Effector memory CD4-positive, alpha-beta T cell (primary cell): ENCODE results near the gene RALGPS1.

ENCODE experiments used
- DNase-seq, 3 donors: peaks; one replicate each; pipeline ENCODE4 v3.0.0-alpha.2; 2020
- H3K27ac ChIP-seq: 2 replicates; pipeline ENCODE4 v1.7.0; 2013; ENCODE audit warnings: mild to moderate bottlenecking, low read length, moderate library complexity; ENCODE audit not compliant: insufficient read depth, poor library complexity, severe bottlenecking
- H3K27me3 ChIP-seq: replicated peaks from 2 replicates; pipeline ENCODE4 v1.7.0; 2013; ENCODE audit warnings: mild to moderate bottlenecking, low read length; ENCODE audit not compliant: insufficient read depth, control insufficient read depth, poor library complexity, severe bottlenecking
- H3K36me3 ChIP-seq: 2 replicates; pipeline ENCODE4 v1.7.0; 2013; ENCODE audit warnings: mild to moderate bottlenecking, low read length, moderate library complexity; ENCODE audit not compliant: control insufficient read depth, insufficient read depth
- H3K4me1 ChIP-seq: 2 replicates; pipeline ENCODE4 v1.7.0; 2013; ENCODE audit warnings: low read length, mild to moderate bottlenecking; ENCODE audit not compliant: control insufficient read depth, insufficient read depth, poor library complexity, severe bottlenecking
- H3K4me3 ChIP-seq: 2 replicates; pipeline ENCODE4 v1.7.0; 2013; ENCODE audit warnings: low read length, low read depth, mild to moderate bottlenecking; ENCODE audit not compliant: insufficient read depth, poor library complexity, severe bottlenecking
- H3K9me3 ChIP-seq: 2 replicates; pipeline ENCODE4 v1.7.0; 2013; ENCODE audit warnings: mild to moderate bottlenecking, low read length, moderate library complexity; ENCODE audit not compliant: control insufficient read depth

Gene RALGPS1

DNA sequence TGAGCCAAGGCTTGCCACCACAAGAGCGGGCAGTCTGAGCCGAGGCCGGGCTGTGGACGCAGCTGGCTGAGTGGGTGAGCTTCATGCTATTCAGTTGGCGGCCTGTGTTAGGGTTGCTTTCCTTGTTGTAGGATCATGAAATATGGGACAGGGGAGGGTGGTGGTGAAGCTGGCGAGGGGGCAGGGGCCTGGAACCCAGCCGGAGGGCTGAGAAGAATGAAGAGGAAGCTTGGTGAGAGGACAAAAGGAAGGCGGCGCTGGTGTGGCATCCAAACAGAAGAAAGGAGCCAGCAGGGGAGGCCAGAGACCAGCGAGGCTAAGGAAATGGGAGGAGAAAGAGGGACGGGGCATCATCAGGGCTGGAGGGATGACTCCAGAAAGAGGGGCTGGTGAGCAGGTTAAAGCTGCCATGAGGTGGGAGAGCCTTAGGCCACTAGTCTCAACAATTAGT lies 18.3 kb downstream of the RALGPS1 start:
- Histone ChIP-seq H3K27me3 (no peaks in the 10 kb centered on the region), H3K27ac (no peak overlapping the region), H3K4me3 (no peak overlapping the region), H3K36me3 (no peaks in the 10 kb centered on the region), H3K4me1 (no peaks in the 10 kb centered on the region), H3K9me3 (no peaks in the 10 kb centered on the region)
- DNase-seq: no peak

DNA sequence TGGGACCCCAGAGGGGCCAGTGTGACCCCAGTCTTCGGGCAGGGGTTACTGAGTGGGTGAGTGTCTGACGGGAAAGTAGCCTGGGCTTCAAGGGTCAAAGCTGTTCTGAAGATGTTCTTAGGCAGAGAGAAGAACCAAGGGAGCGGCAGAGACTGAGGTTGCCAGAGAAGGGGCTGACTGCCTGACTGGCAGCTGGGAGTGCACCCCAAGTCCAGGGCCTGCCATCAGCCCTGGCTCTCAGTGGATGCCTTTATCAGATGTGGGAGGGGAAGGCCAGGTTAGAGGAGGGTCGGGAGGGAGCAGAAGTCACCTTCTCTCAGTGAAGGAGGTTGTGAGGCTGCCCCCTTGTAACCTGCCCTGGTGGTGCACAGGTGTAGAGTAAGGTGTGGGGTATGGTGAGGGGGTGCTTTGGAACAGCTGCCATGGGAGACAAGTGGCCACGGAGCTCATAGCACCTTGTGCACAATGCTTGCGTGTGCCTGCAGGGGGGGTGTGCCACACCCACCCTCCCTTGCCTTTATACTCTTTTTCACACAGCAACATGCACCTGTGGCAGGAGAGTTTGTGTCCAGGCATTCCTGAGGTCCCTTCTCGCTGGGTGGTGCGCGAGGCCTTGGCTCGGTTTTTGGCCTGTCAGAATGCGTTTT lies 18.9 kb downstream of the RALGPS1 start:
- Histone ChIP-seq H3K36me3 (no peaks in the 10 kb centered on the region), H3K27ac (no peak overlapping the region), H3K4me1 (no peaks in the 10 kb centered on the region), H3K9me3 (no peaks in the 10 kb centered on the region), H3K4me3 (no peak overlapping the region), H3K27me3 (no peaks in the 10 kb centered on the region)
- DNase-seq: no peak

DNA sequence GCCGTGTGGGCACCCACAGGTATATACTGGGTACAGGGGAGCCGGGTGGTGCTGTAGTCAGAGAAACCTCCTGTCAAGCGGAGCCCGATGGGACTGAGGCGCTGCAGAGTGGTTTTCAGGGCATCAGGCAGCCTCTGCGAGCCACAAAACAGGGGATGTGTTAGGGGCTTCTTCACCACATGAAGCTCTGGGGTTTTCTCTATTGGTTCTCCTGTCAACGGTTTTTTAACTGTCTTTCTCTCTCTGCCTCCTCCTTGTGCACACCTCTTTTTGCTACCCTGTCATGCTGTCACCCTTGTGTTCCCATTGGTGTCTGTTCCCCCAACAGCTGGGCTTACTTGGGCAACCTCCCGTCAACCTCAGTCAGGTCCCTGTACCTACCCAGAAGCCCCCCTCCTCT lies 19.9 kb downstream of the RALGPS1 start:
- Histone ChIP-seq H3K27me3 (no peaks in the 10 kb centered on the region), H3K4me1 (no peaks in the 10 kb centered on the region), H3K36me3 (no peaks in the 10 kb centered on the region), H3K4me3 (no peak overlapping the region), H3K27ac (no peak overlapping the region), H3K9me3 (no peaks in the 10 kb centered on the region)
- no peak for DNase-seq

DNA sequence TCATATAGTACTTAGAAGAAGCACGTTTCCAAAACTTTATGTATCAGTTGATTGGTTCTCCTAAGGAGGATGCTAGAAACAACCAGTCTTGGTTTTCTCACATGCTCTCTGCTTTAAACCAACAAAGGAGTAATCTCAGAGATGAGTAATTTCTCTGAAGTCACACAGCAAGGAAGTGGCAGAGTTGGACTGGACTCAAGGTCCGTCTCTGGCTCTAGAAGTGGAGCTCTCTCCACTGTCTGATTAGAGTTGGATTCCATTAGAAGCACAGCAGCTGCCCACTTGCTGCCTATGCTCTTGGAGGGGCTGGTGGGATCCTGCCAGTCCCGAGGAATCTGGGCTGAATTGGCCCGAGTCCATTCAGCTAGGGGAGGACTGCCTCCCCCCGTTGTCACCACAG lies 21.0 kb downstream of the RALGPS1 start:
- H3K27ac ChIP-seq: no peak overlapping the region
- no peak overlapping the region for H3K4me3 ChIP-seq
- H3K36me3 ChIP-seq: no peaks in the 10 kb centered on the region
- no peak for DNase-seq
- no peaks in the 10 kb centered on the region for H3K27me3 ChIP-seq
- peaks cover under 1% of the 10 kb centered on the region for H3K4me1 ChIP-seq
- no peaks in the 10 kb centered on the region for H3K9me3 ChIP-seq

DNA sequence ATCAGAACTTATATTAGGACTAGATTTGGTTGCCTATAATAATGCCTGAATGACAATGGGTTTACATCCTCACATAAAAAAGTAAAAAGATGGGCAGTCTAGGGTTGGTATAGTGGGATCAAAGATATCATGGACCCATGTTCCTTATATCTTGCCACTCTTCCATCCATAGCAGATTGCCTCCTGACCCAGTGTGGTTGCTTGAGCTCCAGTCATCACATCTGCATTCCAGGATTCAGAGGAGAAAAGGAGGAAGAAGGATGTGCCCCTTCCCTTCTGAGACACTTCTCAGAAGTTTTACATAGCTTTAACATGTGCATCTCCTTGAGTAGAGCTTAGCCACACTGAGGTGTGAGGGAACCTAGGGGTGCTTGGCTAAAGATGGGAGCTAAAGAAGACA lies 22.9 kb downstream of the RALGPS1 start:
- DNase-seq: no peak
- Histone ChIP-seq H3K36me3 (no peaks in the 10 kb centered on the region), H3K9me3 (no peaks in the 10 kb centered on the region), H3K4me3 (no peak overlapping the region), H3K27me3 (no peaks in the 10 kb centered on the region), H3K27ac (no peak overlapping the region), H3K4me1 (peaks cover 3% of the 10 kb centered on the region)

DNA sequence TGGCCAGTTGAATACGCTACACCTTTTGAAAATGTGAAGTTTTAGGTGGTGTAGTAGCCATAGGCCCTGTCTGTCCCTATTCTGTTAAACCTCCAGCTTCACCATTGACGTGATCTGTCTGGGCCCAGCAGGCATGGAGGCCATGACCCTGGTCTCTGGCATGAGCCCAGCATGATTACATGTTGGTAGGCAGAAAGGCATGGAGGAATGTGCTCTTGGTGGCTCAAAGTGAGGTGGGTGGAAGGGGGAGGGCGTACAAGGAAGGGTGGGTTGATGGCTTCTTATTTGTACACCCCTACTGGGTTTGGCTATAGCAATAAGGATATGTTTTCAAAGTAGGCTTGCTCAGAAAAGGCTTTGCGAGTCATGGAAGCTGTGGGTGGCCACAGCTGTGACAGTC lies 23.7 kb downstream of the RALGPS1 start:
- DNase-seq: no peak
- Histone ChIP-seq H3K9me3 (no peaks in the 10 kb centered on the region), H3K4me3 (no peak overlapping the region), H3K36me3 (no peaks in the 10 kb centered on the region), H3K4me1 (peaks cover 3% of the 10 kb centered on the region), H3K27me3 (no peaks in the 10 kb centered on the region), H3K27ac (no peak overlapping the region)

DNA sequence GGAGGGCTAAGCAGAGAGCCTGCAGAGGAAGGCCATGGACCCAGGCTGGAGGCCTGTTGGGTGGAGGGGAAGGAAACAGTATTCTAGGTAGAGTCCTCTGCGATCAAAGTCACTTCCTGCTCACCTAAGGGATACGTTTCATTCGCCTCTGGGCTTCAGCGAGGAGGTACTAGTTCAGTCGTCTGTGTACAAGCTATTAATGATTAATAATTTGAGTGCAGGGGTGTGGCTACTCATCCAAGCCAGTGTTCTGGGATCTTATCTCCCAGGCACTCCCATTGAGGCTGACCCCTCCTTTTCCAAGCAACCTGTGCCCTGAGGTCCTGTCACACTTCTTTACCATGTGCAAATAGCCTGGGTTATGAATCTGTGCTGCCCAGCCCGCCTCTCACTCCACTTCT lies 25.2 kb downstream of the RALGPS1 start:
- DNase-seq: no peak
- H3K9me3 ChIP-seq: no peaks in the 10 kb centered on the region
- peaks cover 3% of the 10 kb centered on the region for H3K4me1 ChIP-seq
- no peak overlapping the region for H3K4me3 ChIP-seq
- no peak overlapping the region for H3K27ac ChIP-seq
- no peaks in the 10 kb centered on the region for H3K36me3 ChIP-seq
- no peaks in the 10 kb centered on the region for H3K27me3 ChIP-seq

DNA sequence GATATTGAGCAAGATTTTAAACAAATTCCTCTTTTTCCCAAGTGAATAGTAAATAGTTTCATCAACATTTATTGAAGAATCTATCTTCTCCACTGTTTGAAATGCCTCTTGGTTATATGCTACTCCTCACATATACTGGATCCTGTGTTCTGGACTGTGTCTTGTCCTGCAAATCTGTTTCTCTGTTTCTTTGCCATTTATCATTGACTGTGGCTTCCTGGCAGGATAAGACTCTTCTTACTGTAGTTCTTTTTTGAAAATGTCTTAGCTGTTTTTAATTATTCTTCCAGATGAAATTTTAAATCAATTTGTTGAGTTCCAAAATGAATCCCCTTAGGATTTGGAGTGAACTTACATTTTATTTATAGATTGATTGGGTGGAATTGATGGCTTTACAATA lies 27.8 kb downstream of the RALGPS1 start:
- no peak for DNase-seq
- Histone ChIP-seq H3K4me3 (no peak overlapping the region), H3K9me3 (no peaks in the 10 kb centered on the region), H3K27ac (no peak overlapping the region), H3K4me1 (peaks cover 3% of the 10 kb centered on the region), H3K27me3 (no peaks in the 10 kb centered on the region), H3K36me3 (no peaks in the 10 kb centered on the region)

DNA sequence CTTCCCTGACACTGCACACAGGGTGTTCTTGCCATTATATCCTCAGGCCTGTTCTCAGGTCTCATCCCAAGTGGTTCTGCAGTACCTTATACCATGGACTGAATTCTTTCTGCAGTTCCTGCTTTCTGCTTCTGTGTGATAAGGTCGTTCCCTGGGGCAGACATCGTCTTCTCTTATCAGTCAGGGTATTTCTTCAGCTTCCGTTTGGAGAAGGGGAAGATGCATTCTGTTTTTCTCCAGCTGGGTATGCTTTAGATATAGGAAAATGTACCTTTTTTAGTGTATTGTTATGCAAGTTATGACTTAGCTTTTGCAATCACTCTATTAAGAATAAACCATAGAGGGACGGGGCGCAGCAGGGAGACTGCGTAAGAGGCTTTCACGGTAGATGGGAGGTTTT lies 31.1 kb downstream of the RALGPS1 start:
- Histone ChIP-seq H3K27ac (no peak overlapping the region), H3K9me3 (no peaks in the 10 kb centered on the region), H3K4me3 (no peak overlapping the region), H3K36me3 (no peaks in the 10 kb centered on the region), H3K4me1 (peaks cover 2% of the 10 kb centered on the region), H3K27me3 (no peaks in the 10 kb centered on the region)
- no peak for DNase-seq

DNA sequence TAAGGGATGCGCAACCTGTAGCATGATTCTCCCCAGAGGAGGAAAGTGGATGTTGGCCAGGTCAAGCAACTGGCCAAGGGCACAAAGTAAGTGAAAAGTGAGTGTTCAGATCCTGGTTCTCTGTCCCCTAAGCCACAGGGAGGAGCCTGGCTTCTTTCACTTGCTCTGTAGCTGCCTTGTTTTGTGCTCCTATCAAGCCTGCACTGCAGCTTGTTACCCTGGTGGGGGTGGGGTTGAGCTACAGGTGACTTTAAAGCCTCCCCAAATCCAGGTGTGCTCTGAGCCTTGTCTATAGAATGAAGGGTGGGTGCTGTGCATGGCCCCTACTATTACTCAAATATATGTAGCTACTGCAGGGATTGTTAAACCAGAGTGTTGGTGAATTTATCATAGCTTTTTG lies 32.9 kb downstream of the RALGPS1 start:
- H3K9me3 ChIP-seq: no peaks in the 10 kb centered on the region
- DNase-seq: no peak
- no peaks in the 10 kb centered on the region for H3K36me3 ChIP-seq
- H3K27ac ChIP-seq: no peak overlapping the region
- no peaks in the 10 kb centered on the region for H3K27me3 ChIP-seq
- no peak overlapping the region for H3K4me3 ChIP-seq
- no peaks in the 10 kb centered on the region for H3K4me1 ChIP-seq
